ENCODE data around the gene HPSE2. TPM values are rescaled to one million over a fixed set of nuclear protein-coding genes. Genes with fewer than 3 reads are reported as not detected.
"Not testable (repeated sequence)": the region's sequence is repeated elsewhere in the genome, so short reads cannot be mapped to it uniquely, and the experiment has no call there.

The HPSE2 gene
- total RNA-seq, 4 donors from 2014 or later, result not detected

- no peaks in the 10 kb centered on the region for H3K27me3 ChIP-seq
- H3K9me3 ChIP-seq, result no peaks in the 10 kb centered on the region
- no peaks in the 10 kb centered on the region for H3K36me3 ChIP-seq
- intact Hi-C loops (cut with DNase I), result no loop called here
- H3K4me1 ChIP-seq, result no peaks in the 10 kb centered on the region
- TF ChIP-seq CTCF (IDR thresholded peaks at IDR 0.05), result no peak
- no peak for TF ChIP-seq POLR2A (IDR thresholded peaks at IDR 0.05)
- no peak for DNase-seq
- H3K27ac ChIP-seq, result no peak overlapping the region
- 44 to 71% methylated on average over 2 of the region's 2 CpGs for WGBS, 2 donors
- H3K4me3 ChIP-seq (replicated peaks in 1 of 3), result no peak overlapping the region
These were observed 671.8 kb downstream of the HPSE2 start for GRCh38 chr10:98563811-98564210.

GRCh38 chr10:98560565-98560964, 675.1 kb downstream of the HPSE2 start:
- Histone ChIP-seq H3K4me3 (replicated peaks in 1 of 3) (no peak overlapping the region), H3K4me1 (no peaks in the 10 kb centered on the region), H3K36me3 (no peaks in the 10 kb centered on the region), H3K9me3 (no peaks in the 10 kb centered on the region), H3K27me3 (no peaks in the 10 kb centered on the region), H3K27ac (no peak overlapping the region)
- TF ChIP-seq POLR2A (IDR thresholded peaks at IDR 0.05) (no peak), CTCF (IDR thresholded peaks at IDR 0.05) (no peak)
- 90 to 95% methylated on average over 2 of the region's 2 CpGs for WGBS, 2 donors
- intact Hi-C loops (cut with DNase I), result no loop called here
- DNase-seq, result no peak

- Histone ChIP-seq H3K4me3 (replicated peaks in 1 of 3) (no peak overlapping the region), H3K36me3 (no peaks in the 10 kb centered on the region), H3K9me3 (no peaks in the 10 kb centered on the region), H3K27ac (no peak overlapping the region), H3K27me3 (no peaks in the 10 kb centered on the region), H3K4me1 (no peaks in the 10 kb centered on the region)
- 63 to 65% methylated on average over 3 of the region's 3 CpGs for WGBS, 2 donors
- TF ChIP-seq POLR2A (IDR thresholded peaks at IDR 0.05) (no peak), CTCF (IDR thresholded peaks at IDR 0.05) (no peak)
- DNase-seq, result no peak
- intact Hi-C loops (cut with DNase I), result no loop called here
These were observed 679.6 kb downstream of the HPSE2 start for GRCh38 chr10:98556061-98556460.

GRCh38 chr10:98555021-98555619, 680.5 kb downstream of the HPSE2 start:
- intact Hi-C loops (cut with DNase I), result no loop called here
- TF ChIP-seq POLR2A (IDR thresholded peaks at IDR 0.05) (no peak), CTCF (IDR thresholded peaks at IDR 0.05) (no peak)
- WGBS, 2 donors, result 19 to 26% methylated on average over 7 of the region's 7 CpGs
- no peaks in the 10 kb centered on the region for H3K4me1 ChIP-seq
- no peaks in the 10 kb centered on the region for H3K9me3 ChIP-seq
- H3K4me3 ChIP-seq (replicated peaks in 1 of 3), result no peak overlapping the region
- H3K27me3 ChIP-seq, result no peaks in the 10 kb centered on the region
- no peak for DNase-seq
- H3K27ac ChIP-seq, result no peak overlapping the region
- H3K36me3 ChIP-seq, result no peaks in the 10 kb centered on the region

- H3K27me3 ChIP-seq; H3K4me1 ChIP-seq; DNase-seq; intact Hi-C loops (cut with DNase I); H3K27ac ChIP-seq; H3K9me3 ChIP-seq; H3K36me3 ChIP-seq; H3K4me3 ChIP-seq (replicated peaks in 1 of 3): not testable (repeated sequence)
- WGBS, 2 donors, result 63 to 66% methylated on average over 6 to 7 of the region's 7 CpGs
These were observed 694.1 kb downstream of the HPSE2 start for GRCh38 chr10:98541561-98541960.

GRCh38 chr10:98539578-98539977, 696.1 kb downstream of the HPSE2 start:
- intact Hi-C loops (cut with DNase I), result no loop called here
- 75 to 86% methylated on average over 1 of the region's 1 CpG for WGBS, 2 donors

More at GRCh38 chr10:98539578-98539977, 696.1 kb downstream of the HPSE2 start:
- no peak for TF ChIP-seq POLR2A (IDR thresholded peaks at IDR 0.05)
- TF ChIP-seq CTCF (IDR thresholded peaks at IDR 0.05), result no peak
- H3K27ac ChIP-seq, result no peak overlapping the region
- no peak overlapping the region for H3K4me3 ChIP-seq (replicated peaks in 1 of 3)
- no peaks in the 10 kb centered on the region for H3K4me1 ChIP-seq
- H3K27me3 ChIP-seq, result no peaks in the 10 kb centered on the region
- no peaks in the 10 kb centered on the region for H3K9me3 ChIP-seq
- no peak for DNase-seq
- H3K36me3 ChIP-seq, result no peaks in the 10 kb centered on the region
